ENCODE results near the gene ADAMTS12. TPM values are rescaled to one million over a fixed set of nuclear protein-coding genes. Genes with fewer than 3 reads are reported as not detected.

The ADAMTS12 gene
- polyA plus RNA-seq, 1 experiment: 46.8 TPM

DNA sequence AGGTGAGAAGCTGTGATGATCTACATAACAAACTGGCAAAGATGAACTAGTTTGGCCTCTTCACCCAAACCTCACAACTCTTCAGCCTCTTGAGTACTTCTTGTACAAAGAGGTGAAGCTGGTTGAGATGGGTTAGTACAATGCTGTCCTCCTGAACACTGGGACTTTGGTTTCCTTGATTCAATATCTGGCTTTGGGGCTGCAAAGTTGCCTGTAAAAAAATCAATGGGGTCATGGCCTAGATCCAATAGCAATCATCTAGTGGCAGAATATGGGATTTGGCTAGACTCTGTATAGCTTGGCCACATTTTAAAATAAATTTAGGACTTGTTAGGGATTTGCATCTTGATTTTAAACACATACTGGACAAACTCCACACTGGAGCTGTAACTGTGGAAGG is 179.1 kb downstream of the ADAMTS12 start:
- DNase-seq (ENCODE audit: low read depth, low spot score): no peak
- Histone ChIP-seq H3K27me3 (ENCODE audit: control insufficient read depth, insufficient read depth, low read length) (no peaks in the 10 kb centered on the region), H3K27ac (ENCODE audit: low read depth, low read length) (no peak overlapping the region), H3K9me3 (ENCODE audit: control insufficient read depth, insufficient read depth, low read length) (no peaks in the 10 kb centered on the region), H3K4me3 (ENCODE audit: low read depth, low read length) (no peak overlapping the region)
- POLR2A ChIA-PET: no interaction called here
- CTCF ChIA-PET: interaction anchor here (1.2 kb wide), 1 partner anchor 222 kb away, joined by 4 read pairs; no protein-coding TSS in a partner anchor
- no peak for TF ChIP-seq CTCF (IDR thresholded peaks at IDR 0.05; ENCODE audit: low read depth, low read length)

- Histone ChIP-seq H3K9me3 (ENCODE audit: control insufficient read depth, insufficient read depth, low read length) (no peaks in the 10 kb centered on the region), H3K4me3 (ENCODE audit: low read depth, low read length) (no peak overlapping the region), H3K27ac (ENCODE audit: low read depth, low read length) (no peak overlapping the region), H3K27me3 (ENCODE audit: control insufficient read depth, insufficient read depth, low read length) (no peaks in the 10 kb centered on the region)
- no peak for DNase-seq (ENCODE audit: low read depth, low spot score)
- no peak for TF ChIP-seq CTCF (IDR thresholded peaks at IDR 0.05; ENCODE audit: low read depth, low read length)
- POLR2A ChIA-PET: no interaction called here
- CTCF ChIA-PET: no interaction called here
Measured at GRCh38 chr5:33711094-33711679, 180.6 kb downstream of the ADAMTS12 start.

- no peaks in the 10 kb centered on the region for H3K27me3 ChIP-seq (ENCODE audit: control insufficient read depth, insufficient read depth, low read length)
- no peak overlapping the region for H3K4me3 ChIP-seq (ENCODE audit: low read depth, low read length)
- ChIA-PET POLR2A (no interaction called here), CTCF (no interaction called here)
- no peaks in the 10 kb centered on the region for H3K9me3 ChIP-seq (ENCODE audit: control insufficient read depth, insufficient read depth, low read length)
- no peak overlapping the region for H3K27ac ChIP-seq (ENCODE audit: low read depth, low read length)
- TF ChIP-seq CTCF (IDR thresholded peaks at IDR 0.05; ENCODE audit: low read depth, low read length): no peak
- DNase-seq (ENCODE audit: low read depth, low spot score): no peak
Measured at GRCh38 chr5:33702867-33703266, 188.9 kb downstream of the ADAMTS12 start.

GRCh38 chr5:33701951-33702350 is 189.8 kb downstream of the ADAMTS12 start:
- Histone ChIP-seq H3K4me3 (ENCODE audit: low read depth, low read length) (no peak overlapping the region), H3K27ac (ENCODE audit: low read depth, low read length) (no peak overlapping the region), H3K27me3 (ENCODE audit: control insufficient read depth, insufficient read depth, low read length) (no peaks in the 10 kb centered on the region), H3K9me3 (ENCODE audit: control insufficient read depth, insufficient read depth, low read length) (no peaks in the 10 kb centered on the region)
- ChIA-PET POLR2A (no interaction called here), CTCF (no interaction called here)
- DNase-seq (ENCODE audit: low read depth, low spot score): no peak
- TF ChIP-seq CTCF (IDR thresholded peaks at IDR 0.05; ENCODE audit: low read depth, low read length): no peak

DNA sequence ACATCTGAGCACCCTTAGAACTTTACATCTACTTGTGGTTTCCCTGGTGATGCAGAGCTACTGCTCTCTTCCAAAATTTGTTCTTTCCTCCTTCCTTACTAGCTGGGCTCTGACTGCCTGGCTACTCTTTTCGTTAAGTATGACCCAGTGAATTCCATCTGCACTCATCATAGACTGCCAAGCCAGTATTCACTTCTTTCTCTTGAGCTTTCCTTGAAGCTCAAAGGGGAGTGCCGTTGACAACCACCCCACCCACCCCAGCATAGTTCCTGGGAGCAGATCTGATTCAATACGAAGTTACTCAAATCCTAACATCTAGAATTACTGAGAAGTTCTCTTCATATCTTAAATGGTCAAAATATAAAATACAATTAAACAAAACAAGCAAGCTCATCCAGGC is 190.5 kb downstream of the ADAMTS12 start:
- H3K27me3 ChIP-seq (ENCODE audit: control insufficient read depth, insufficient read depth, low read length): no peaks in the 10 kb centered on the region
- no peak overlapping the region for H3K27ac ChIP-seq (ENCODE audit: low read depth, low read length)
- DNase-seq (ENCODE audit: low read depth, low spot score): no peak
- POLR2A ChIA-PET: no interaction called here
- no peaks in the 10 kb centered on the region for H3K9me3 ChIP-seq (ENCODE audit: control insufficient read depth, insufficient read depth, low read length)
- no peak overlapping the region for H3K4me3 ChIP-seq (ENCODE audit: low read depth, low read length)
- CTCF ChIA-PET: no interaction called here
- TF ChIP-seq CTCF (IDR thresholded peaks at IDR 0.05; ENCODE audit: low read depth, low read length): no peak
